GM12892 (cell line): ENCODE measurements around the gene TEX35.

Experiments used
- POLR2A ChIP-seq: IDR thresholded peaks from 2 replicates; pipeline ENCODE4 v1.6.1; 2011; ENCODE audit warnings: low read depth, low read length, control low read depth
- POLR2AphosphoS5 ChIP-seq: IDR thresholded peaks from 2 replicates; pipeline ENCODE4 v1.6.1; 2011; ENCODE audit warnings: low read depth, low read length, control low read depth

GRCh38 chr1:178477841-178478240 is 35.1 kb upstream of the TEX35 start:
- TF ChIP-seq POLR2AphosphoS5 (no peak), POLR2A (no peak)
